CD4-positive, CD25-positive, alpha-beta regulatory T cell (primary cell): ENCODE data around the gene XPR1. TPM values are rescaled to one million over a fixed set of nuclear protein-coding genes. Genes with fewer than 3 reads are reported as not detected.

ENCODE experiments used
- ATAC-seq, 2 donors: fragments of 150-1000 bp; cut with Tn5 transposase; one replicate each; pipeline ENCODE4 v1.10.0; 2021; ENCODE audit warnings: low read depth in 2 of 2, moderate number of reproducible peaks in 2 of 2, moderate library complexity in 1 of 2
- DNase-seq, 3 donors: peaks; one replicate each; pipeline versions ENCODE4 v3.0.0 to v3.0.0-alpha.2; 2012 to 2022; ENCODE audit warnings: mixed read lengths in 1 of 3
- H3K27ac ChIP-seq: one replicate; pipeline ENCODE4 v1.7.0; 2013; ENCODE audit warnings: mild to moderate bottlenecking, low read length; ENCODE audit not compliant: insufficient read depth, poor library complexity, severe bottlenecking
- H3K27me3 ChIP-seq: one replicate; pipeline ENCODE4 v1.7.0; 2013; ENCODE audit warnings: low read length; ENCODE audit not compliant: control insufficient read depth, insufficient read depth
- H3K36me3 ChIP-seq: one replicate; pipeline ENCODE4 v1.7.0; 2013; ENCODE audit warnings: mild to moderate bottlenecking, low read length, moderate library complexity; ENCODE audit not compliant: control insufficient read depth, insufficient read depth
- H3K4me1 ChIP-seq: 2 replicates; pipeline ENCODE4 v1.7.0; 2013; ENCODE audit warnings: mild to moderate bottlenecking, low read length; ENCODE audit not compliant: insufficient read depth, control insufficient read depth, poor library complexity, severe bottlenecking
- H3K4me3 ChIP-seq: one replicate; pipeline ENCODE4 v1.7.0; 2013; ENCODE audit warnings: low read depth, mild to moderate bottlenecking, low read length, moderate library complexity
- H3K9me3 ChIP-seq, 2 experiments: 1 replicate in 1 of 2; 2 replicates in 1 of 2; pipeline ENCODE4 v1.7.0; 2013; ENCODE audit warnings: low read length in 2 of 2, mild to moderate bottlenecking in 1 of 2, moderate library complexity in 1 of 2; ENCODE audit not compliant: control insufficient read depth in 2 of 2
- H3K27ac Mint-ChIP-seq, 3 donors: one replicate each; pipeline ENCODE4 v1.8.0; 2020 to 2022; ENCODE audit warnings: mild to moderate bottlenecking in 3 of 3, mixed read lengths in 3 of 3, moderate library complexity in 2 of 3
- H3K27me3 Mint-ChIP-seq: one replicate; pipeline ENCODE4 v1.8.0; 2022; ENCODE audit warnings: mild to moderate bottlenecking, mixed read lengths
- H3K36me3 Mint-ChIP-seq: one replicate; pipeline ENCODE4 v1.8.0; 2020; ENCODE audit warnings: mixed read lengths
- H3K4me1 Mint-ChIP-seq, 4 donors: one replicate each; pipeline ENCODE4 v1.8.0; 2020 to 2022; ENCODE audit warnings: mixed read lengths in 4 of 4, mild to moderate bottlenecking in 1 of 4
- H3K4me3 Mint-ChIP-seq, 4 donors: one replicate each; pipeline ENCODE4 v1.8.0; 2020 to 2022; ENCODE audit warnings: mild to moderate bottlenecking in 4 of 4, mixed read lengths in 4 of 4, moderate library complexity in 3 of 4
- H3K9me3 Mint-ChIP-seq, 7 donors: one replicate each; pipeline ENCODE4 v1.8.0; 2020 to 2022; ENCODE audit warnings: mixed read lengths in 7 of 7, mild to moderate bottlenecking in 3 of 7, moderate library complexity in 2 of 7
- polyA plus RNA-seq, 4 donors: library from polyadenylated mRNA; unstranded; fragments of 300-500 nt; fragmentation: Illumina TruSeq; gene quantifications; one replicate each; pipeline ENCODE4 v1.2.3, GENCODE V29; 2021
- total RNA-seq: library from RNA; stranded (reverse); gene quantifications from one replicate; pipeline ENCODE4 v1.2.3, GENCODE V29; 2022

XPR1 gene
- total and polyA plus RNA-seq, 5 donors from 2014 or later, result 6.4 to 24.2 (median 11.1) TPM

GRCh38 chr1:180617774-180618395 is 13.9 kb upstream of the XPR1 start:
- Histone ChIP-seq H3K36me3 (no peaks in the 10 kb centered on the region), H3K27ac (no peak overlapping the region), H3K27me3 (peaks cover 2% of the 10 kb centered on the region), H3K4me3 (no peak overlapping the region), H3K9me3 (no peaks in the 10 kb centered on the region), H3K4me1 (no peaks in the 10 kb centered on the region)
- no peak for ATAC-seq
- peaks cover 13% of the 10 kb centered on the region for H3K27me3 Mint-ChIP-seq
- H3K9me3 Mint-ChIP-seq, result no peaks in the 10 kb centered on the region
- H3K4me1 Mint-ChIP-seq, result peaks cover 0 to 7% (median 1%) of the 10 kb centered on the region in 4 donors
- H3K27ac Mint-ChIP-seq, result no peak overlapping the region
- H3K36me3 Mint-ChIP-seq, result no peaks in the 10 kb centered on the region
- no peak for DNase-seq
- no peak overlapping the region for H3K4me3 Mint-ChIP-seq

GRCh38 chr1:180620581-180620980 is 11.2 kb upstream of the XPR1 start:
- no peak overlapping the region for H3K27ac ChIP-seq
- Mint-ChIP-seq H3K4me3 (no peak overlapping the region), H3K27me3 (peaks cover 21% of the 10 kb centered on the region), H3K9me3 (peaks cover 0 to 2% (median 0%) of the 10 kb centered on the region in 7 donors), H3K27ac (no peak overlapping the region), H3K36me3 (no peaks in the 10 kb centered on the region), H3K4me1 (peaks cover 0 to 7% (median 0%) of the 10 kb centered on the region in 4 donors)
- H3K27me3 ChIP-seq, result peaks cover 7% of the 10 kb centered on the region
- ATAC-seq, result no peak
- H3K4me3 ChIP-seq, result no peak overlapping the region
- no peaks in the 10 kb centered on the region for H3K4me1 ChIP-seq
- no peaks in the 10 kb centered on the region for H3K36me3 ChIP-seq
- DNase-seq, result no peak
- H3K9me3 ChIP-seq, result no peaks in the 10 kb centered on the region

- Mint-ChIP-seq H3K27ac (no peak overlapping the region), H3K27me3 (peaks cover 35% of the 10 kb centered on the region), H3K9me3 (peaks cover 0 to 2% (median 0%) of the 10 kb centered on the region in 7 donors), H3K36me3 (no peaks in the 10 kb centered on the region), H3K4me1 (peaks cover 0 to 7% (median 0%) of the 10 kb centered on the region in 4 donors), H3K4me3 (no peak overlapping the region)
- DNase-seq (no peak), ATAC-seq (no peak)
- Histone ChIP-seq H3K4me3 (no peak overlapping the region), H3K36me3 (no peaks in the 10 kb centered on the region), H3K4me1 (no peaks in the 10 kb centered on the region), H3K27me3 (peaks cover 14% of the 10 kb centered on the region), H3K9me3 (no peaks in the 10 kb centered on the region), H3K27ac (no peak overlapping the region)
Measured at GRCh38 chr1:180622658-180623508, 8.9 kb upstream of the XPR1 start.

- H3K4me3 Mint-ChIP-seq, result no peak overlapping the region
- Histone ChIP-seq H3K36me3 (no peaks in the 10 kb centered on the region), H3K27me3 (peaks cover 14% of the 10 kb centered on the region), H3K27ac (no peak overlapping the region), H3K4me3 (no peak overlapping the region), H3K4me1 (no peaks in the 10 kb centered on the region), H3K9me3 (no peaks in the 10 kb centered on the region)
- peaks cover 0 to 7% (median 0%) of the 10 kb centered on the region in 4 donors for H3K4me1 Mint-ChIP-seq
- DNase-seq (no peak), ATAC-seq (no peak)
- peaks cover 0 to 2% (median 0%) of the 10 kb centered on the region in 7 donors for H3K9me3 Mint-ChIP-seq
- H3K27me3 Mint-ChIP-seq, result peaks cover 35% of the 10 kb centered on the region
- H3K36me3 Mint-ChIP-seq, result no peaks in the 10 kb centered on the region
- H3K27ac Mint-ChIP-seq, result peak overlapping the region in 1 of 3 donors; percentile 45
Measured at GRCh38 chr1:180623579-180624347, 8.1 kb upstream of the XPR1 start.

GRCh38 chr1:180626711-180627110 is 5.1 kb upstream of the XPR1 start:
- Mint-ChIP-seq H3K4me3 (no peak overlapping the region), H3K36me3 (no peaks in the 10 kb centered on the region), H3K27ac (no peak overlapping the region), H3K9me3 (peaks cover 0 to 2% (median 0%) of the 10 kb centered on the region in 7 donors), H3K4me1 (peaks cover 0 to 11% (median 6%) of the 10 kb centered on the region in 4 donors), H3K27me3 (peaks cover 33% of the 10 kb centered on the region)
- peaks cover 3% of the 10 kb centered on the region for H3K4me1 ChIP-seq
- ATAC-seq, result no peak
- H3K4me3 ChIP-seq, result no peak overlapping the region
- H3K27ac ChIP-seq, result no peak overlapping the region
- H3K27me3 ChIP-seq, result peaks cover 14% of the 10 kb centered on the region
- no peaks in the 10 kb centered on the region for H3K9me3 ChIP-seq
- no peak for DNase-seq
- H3K36me3 ChIP-seq, result no peaks in the 10 kb centered on the region

- Mint-ChIP-seq H3K9me3 (peaks cover 0 to 2% (median 0%) of the 10 kb centered on the region in 7 donors), H3K27me3 (peaks cover 26% of the 10 kb centered on the region), H3K4me3 (no peak overlapping the region), H3K4me1 (peaks cover 0 to 9% (median 6%) of the 10 kb centered on the region in 4 donors), H3K27ac (no peak overlapping the region), H3K36me3 (no peaks in the 10 kb centered on the region)
- no peaks in the 10 kb centered on the region for H3K9me3 ChIP-seq
- peaks cover 12% of the 10 kb centered on the region for H3K27me3 ChIP-seq
- H3K27ac ChIP-seq, result no peak overlapping the region
- H3K4me3 ChIP-seq, result no peak overlapping the region
- H3K4me1 ChIP-seq, result peaks cover 3% of the 10 kb centered on the region
- no peaks in the 10 kb centered on the region for H3K36me3 ChIP-seq
- DNase-seq, result no peak
- ATAC-seq, result no peak
Measured at GRCh38 chr1:180627411-180627810, 4.4 kb upstream of the XPR1 start.

- Mint-ChIP-seq H3K9me3 (peaks cover 0 to 2% (median 0%) of the 10 kb centered on the region in 7 donors), H3K27ac (no peak overlapping the region), H3K4me3 (no peak overlapping the region), H3K27me3 (peaks cover 22% of the 10 kb centered on the region), H3K4me1 (peaks cover 0 to 9% (median 6%) of the 10 kb centered on the region in 4 donors), H3K36me3 (no peaks in the 10 kb centered on the region)
- Histone ChIP-seq H3K27ac (no peak overlapping the region), H3K27me3 (peaks cover 12% of the 10 kb centered on the region), H3K4me3 (no peak overlapping the region), H3K9me3 (no peaks in the 10 kb centered on the region), H3K36me3 (no peaks in the 10 kb centered on the region), H3K4me1 (peaks cover 15% of the 10 kb centered on the region)
- ATAC-seq, result no peak
- no peak for DNase-seq
Measured at GRCh38 chr1:180628646-180629045, 3.2 kb upstream of the XPR1 start.
